ENCODE measurements around the gene EVI5L.
A peak's percentile ranks its signal among the peaks of the same experiment; 100 is the strongest.

The EVI5L gene

DNA sequence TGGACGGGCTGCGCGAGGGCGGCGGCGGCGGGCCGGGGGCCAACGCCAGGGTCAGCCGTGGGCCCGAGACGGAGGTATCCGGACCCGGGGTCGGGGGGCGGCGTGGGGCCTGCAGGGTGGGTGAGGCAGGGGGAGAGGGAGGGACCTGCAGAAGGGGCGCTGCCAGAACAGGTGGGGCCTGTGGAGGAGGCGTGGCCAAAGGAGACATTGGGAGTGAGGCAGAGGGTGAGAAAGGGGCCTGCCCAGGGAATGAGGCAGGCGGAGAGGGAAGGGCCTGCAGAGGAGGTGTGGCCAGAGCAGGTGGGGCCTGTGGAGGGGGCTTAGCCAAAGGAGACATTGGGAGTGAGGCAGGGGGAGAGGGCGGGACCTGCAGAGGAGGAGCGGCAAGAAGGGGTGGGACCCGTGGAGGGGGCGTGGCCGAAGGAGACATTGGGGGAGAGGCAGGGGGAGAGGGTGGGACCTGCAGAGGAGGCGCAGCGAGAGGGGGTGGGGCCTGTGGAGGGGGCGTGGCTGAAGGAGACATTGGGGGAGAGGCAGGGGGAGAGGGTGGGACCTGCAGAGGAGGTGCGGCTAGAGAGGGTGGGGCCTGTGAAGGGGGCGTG, 40.0 kb downstream of the EVI5L start:
- Histone ChIP-seq H3K36me3 (ENCODE audit: control insufficient read depth in 5 of 5, insufficient read depth in 5 of 5, low read length in 5 of 5) (no peaks in the 10 kb centered on the region), H3K27ac (ENCODE audit: low read depth, low read length) (no peak overlapping the region), H3K27me3 (ENCODE audit: control insufficient read depth in 5 of 5, insufficient read depth in 4 of 5, low read length in 5 of 5) (peaks cover 24 to 47% (median 45%) of the 10 kb centered on the region in 5 donors), H3K4me1 (ENCODE audit: control insufficient read depth in 5 of 5, insufficient read depth in 5 of 5, low read length in 5 of 5) (peaks cover 0 to 45% (median 37%) of the 10 kb centered on the region in 5 donors), H3K9ac (ENCODE audit: low read length in 5 of 5) (no peak overlapping the region), H3K9me3 (ENCODE audit: control insufficient read depth in 5 of 5, low read length in 5 of 5) (no peaks in the 10 kb centered on the region), H3K4me3 (ENCODE audit: low read depth in 1 of 5, low read length in 5 of 5) (peak overlapping the region in 3 of 5 donors; percentile 49 to 64 (median 49))

DNA sequence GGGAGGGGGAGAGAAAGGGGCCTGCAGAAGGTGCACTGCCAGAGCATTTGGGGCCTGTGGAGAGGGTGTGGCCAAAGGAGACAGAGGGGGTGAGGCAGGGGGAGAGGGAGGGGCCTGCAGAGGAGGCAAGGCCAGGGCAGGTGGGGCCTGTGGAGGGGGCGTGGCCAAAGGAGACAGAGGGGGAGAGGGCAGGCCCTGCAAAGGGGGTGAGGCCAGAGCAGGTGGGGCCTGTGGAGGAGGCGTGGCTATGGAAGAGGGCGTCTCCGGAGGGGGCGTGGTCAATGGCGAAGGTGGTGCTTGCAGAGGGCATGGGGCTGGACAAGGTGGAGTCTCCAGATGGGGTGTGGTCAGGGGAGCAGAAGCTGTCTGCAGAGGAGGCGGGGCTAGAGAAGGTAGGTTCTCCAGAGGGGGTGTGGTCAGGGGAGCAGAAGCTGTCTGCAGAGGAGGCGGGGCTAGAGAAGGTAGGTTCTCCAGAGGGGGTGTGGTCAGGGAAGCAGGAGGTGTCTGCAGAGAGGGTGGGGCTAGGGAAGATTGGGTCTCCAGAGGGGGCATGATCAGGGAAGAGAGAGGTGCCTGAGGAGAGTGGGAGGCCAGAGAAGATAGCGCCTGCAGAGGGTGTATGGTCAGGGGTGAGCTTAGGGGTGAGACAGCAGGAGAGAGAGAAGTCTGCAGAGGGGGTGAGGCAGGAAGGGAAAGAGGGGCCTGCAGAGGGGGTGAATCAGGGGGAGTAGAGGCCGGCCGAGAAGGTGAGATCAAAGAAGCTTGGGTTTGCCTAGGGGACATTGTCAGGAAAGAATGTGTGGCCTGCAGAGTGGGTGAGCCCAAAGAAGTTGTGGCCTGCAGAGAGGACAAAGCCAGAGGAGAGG, 40.8 kb downstream of the EVI5L start:
- H3K9ac ChIP-seq (ENCODE audit: low read length in 5 of 5) = no peak overlapping the region
- H3K9me3 ChIP-seq (ENCODE audit: control insufficient read depth in 5 of 5, low read length in 5 of 5) = no peaks in the 10 kb centered on the region
- peaks cover 28 to 43% (median 37%) of the 10 kb centered on the region in 5 donors for H3K27me3 ChIP-seq (ENCODE audit: control insufficient read depth in 5 of 5, insufficient read depth in 4 of 5, low read length in 5 of 5)
- no peak overlapping the region for H3K27ac ChIP-seq (ENCODE audit: low read depth, low read length)
- H3K4me1 ChIP-seq (ENCODE audit: control insufficient read depth in 5 of 5, insufficient read depth in 5 of 5, low read length in 5 of 5) = peaks cover 0 to 45% (median 37%) of the 10 kb centered on the region in 5 donors
- no peaks in the 10 kb centered on the region for H3K36me3 ChIP-seq (ENCODE audit: control insufficient read depth in 5 of 5, insufficient read depth in 5 of 5, low read length in 5 of 5)
- H3K4me3 ChIP-seq (ENCODE audit: low read depth in 1 of 5, low read length in 5 of 5) = no peak overlapping the region

DNA sequence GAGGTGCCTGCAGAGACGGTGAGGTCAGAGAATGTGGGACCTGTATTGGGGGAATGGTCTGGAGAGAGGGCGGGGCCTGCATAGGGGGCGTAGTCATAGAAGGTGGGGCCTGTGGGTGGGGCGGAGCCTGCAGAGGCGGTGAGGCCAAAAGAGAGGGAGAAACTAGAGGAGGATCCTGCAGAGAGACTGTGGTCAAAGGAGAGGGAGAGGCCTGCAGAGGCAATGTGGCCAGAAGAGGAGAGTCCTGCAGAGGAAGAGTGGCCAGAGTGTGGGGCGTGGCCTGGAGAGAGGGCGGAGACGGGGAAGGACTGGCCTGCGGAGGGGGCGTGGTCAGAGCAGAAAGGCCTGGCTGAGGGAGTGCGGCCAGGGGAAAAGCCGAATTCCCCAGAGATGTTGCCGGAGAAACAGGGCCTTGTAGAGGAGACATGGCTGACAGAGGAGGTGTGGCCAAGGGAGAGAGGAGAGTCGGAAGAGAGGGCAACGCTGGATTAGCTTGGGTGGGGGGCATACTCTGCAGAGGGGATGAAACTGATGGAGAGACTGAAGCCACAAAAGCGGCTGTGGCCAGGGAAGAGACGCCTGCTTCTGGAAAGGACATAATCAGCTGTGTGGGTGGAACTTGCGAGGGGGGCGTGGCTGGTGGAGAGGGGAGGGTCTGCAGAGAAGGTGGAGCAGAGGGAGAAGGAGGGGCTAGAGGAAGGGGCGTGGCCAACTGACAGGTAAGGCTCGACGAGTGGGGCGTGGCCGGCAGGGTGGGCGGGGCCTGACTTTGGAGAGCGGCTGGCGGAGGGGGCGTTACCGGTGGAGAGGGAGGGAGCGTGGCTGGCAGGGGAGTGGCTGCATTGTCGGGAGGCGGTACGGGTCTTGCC, 41.7 kb downstream of the EVI5L start:
- Histone ChIP-seq H3K9ac (ENCODE audit: low read length in 5 of 5) (no peak overlapping the region), H3K9me3 (ENCODE audit: control insufficient read depth in 5 of 5, low read length in 5 of 5) (no peaks in the 10 kb centered on the region), H3K27me3 (ENCODE audit: control insufficient read depth in 5 of 5, insufficient read depth in 4 of 5, low read length in 5 of 5) (peaks cover 28 to 42% (median 34%) of the 10 kb centered on the region in 5 donors), H3K27ac (ENCODE audit: low read depth, low read length) (no peak overlapping the region), H3K36me3 (ENCODE audit: control insufficient read depth in 5 of 5, insufficient read depth in 5 of 5, low read length in 5 of 5) (no peaks in the 10 kb centered on the region), H3K4me3 (ENCODE audit: low read depth in 1 of 5, low read length in 5 of 5) (peak overlapping the region; percentile 20 to 68 (median 58)), H3K4me1 (ENCODE audit: control insufficient read depth in 5 of 5, insufficient read depth in 5 of 5, low read length in 5 of 5) (peaks cover 0 to 45% (median 37%) of the 10 kb centered on the region in 5 donors)

DNA sequence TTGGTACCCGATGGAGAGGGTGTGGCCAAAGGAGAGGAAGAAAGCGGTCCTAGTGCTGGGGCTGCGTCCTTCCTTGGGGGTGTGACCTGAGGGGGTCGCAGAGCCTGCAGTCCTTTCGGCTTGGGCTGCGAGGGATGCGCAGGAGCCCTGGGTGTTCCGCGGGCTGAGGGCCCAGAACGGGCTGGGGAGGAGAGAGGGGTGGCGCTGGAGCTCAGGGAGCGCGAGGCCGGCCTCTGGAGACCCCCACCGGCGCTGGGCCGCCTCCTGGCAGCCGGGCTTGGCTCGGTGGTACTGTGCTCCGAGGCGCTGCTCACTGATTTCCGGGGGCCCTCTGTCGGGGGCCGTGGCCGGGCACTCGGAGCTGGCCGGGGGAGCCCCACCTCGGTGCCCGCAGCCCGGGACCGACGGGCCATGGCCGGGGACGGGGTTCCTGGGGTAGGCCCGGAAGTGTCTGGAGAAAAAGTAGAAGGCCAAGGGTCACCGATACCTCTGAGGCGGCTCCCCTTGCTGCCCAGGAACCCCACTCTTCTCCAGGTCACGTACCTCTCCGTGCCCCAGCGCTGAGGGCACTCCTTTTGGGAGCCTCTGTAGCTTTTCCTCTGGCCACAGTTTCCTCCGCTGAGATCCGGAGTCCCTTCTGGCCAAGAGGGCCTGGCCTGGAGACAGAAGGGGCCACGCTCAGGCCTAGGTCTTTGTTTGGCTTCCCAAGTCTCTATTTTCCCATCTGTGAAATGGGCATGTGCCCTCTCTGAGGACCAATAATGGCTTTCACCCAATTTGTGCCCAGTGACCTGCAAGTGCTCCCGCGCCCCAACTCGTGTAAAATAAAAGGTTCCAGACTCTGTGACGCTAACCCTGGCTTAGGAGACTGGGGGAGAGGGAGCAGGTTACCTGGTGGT, 42.5 kb downstream of the EVI5L start:
- no peak overlapping the region for H3K9ac ChIP-seq (ENCODE audit: low read length in 5 of 5)
- peaks cover 0 to 45% (median 37%) of the 10 kb centered on the region in 5 donors for H3K4me1 ChIP-seq (ENCODE audit: control insufficient read depth in 5 of 5, insufficient read depth in 5 of 5, low read length in 5 of 5)
- H3K9me3 ChIP-seq (ENCODE audit: control insufficient read depth in 5 of 5, low read length in 5 of 5) = no peaks in the 10 kb centered on the region
- H3K27me3 ChIP-seq (ENCODE audit: control insufficient read depth in 5 of 5, insufficient read depth in 4 of 5, low read length in 5 of 5) = peaks cover 24 to 34% (median 27%) of the 10 kb centered on the region in 5 donors
- peak overlapping the region in 2 of 5 donors; percentile 20 to 58 for H3K4me3 ChIP-seq (ENCODE audit: low read depth in 1 of 5, low read length in 5 of 5)
- H3K27ac ChIP-seq (ENCODE audit: low read depth, low read length) = no peak overlapping the region
- H3K36me3 ChIP-seq (ENCODE audit: control insufficient read depth in 5 of 5, insufficient read depth in 5 of 5, low read length in 5 of 5) = no peaks in the 10 kb centered on the region

DNA sequence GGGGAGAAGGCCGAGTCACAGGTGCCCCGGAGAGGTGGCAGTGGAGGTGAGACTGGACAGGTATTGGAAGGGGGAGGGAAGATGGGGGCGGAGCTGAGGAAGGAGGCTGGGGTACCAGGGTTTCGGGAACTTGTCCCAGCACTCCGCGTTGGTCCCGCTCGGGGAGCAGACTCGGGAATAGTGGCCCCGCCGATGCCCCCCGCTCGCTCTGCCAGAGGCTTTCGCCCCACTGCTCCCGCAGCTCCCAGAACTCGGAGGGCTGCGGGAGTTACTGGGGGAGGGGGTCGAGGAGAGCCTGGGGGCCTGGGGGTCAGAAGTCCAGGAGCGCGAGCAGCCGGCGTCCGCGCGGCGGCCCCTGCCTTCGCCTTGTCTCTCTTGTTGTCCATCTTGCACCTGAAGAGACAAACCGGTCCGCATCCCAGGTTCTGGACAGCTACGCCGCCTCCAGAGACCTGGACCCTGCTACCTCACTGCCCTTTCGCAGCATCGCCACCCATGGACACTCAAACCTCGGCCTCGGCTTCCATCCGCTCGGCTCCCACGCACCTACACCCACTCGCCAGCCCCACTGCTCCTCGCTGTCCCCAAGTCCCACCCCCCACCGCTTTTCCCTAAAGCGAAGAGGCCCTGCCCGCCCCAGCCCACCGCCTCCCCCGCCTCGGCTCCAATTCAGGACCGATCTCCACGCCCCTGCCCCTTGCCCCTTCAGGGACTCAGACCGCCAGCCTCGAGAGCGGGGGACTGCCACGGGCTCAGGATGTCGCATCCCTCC, 43.5 kb downstream of the EVI5L start:
- no peak overlapping the region for H3K9ac ChIP-seq (ENCODE audit: low read length in 5 of 5)
- H3K9me3 ChIP-seq (ENCODE audit: control insufficient read depth in 5 of 5, low read length in 5 of 5) = no peaks in the 10 kb centered on the region
- H3K27me3 ChIP-seq (ENCODE audit: control insufficient read depth in 5 of 5, insufficient read depth in 4 of 5, low read length in 5 of 5) = peaks cover 23 to 31% (median 26%) of the 10 kb centered on the region in 5 donors
- H3K27ac ChIP-seq (ENCODE audit: low read depth, low read length) = no peak overlapping the region
- peaks cover 0 to 42% (median 34%) of the 10 kb centered on the region in 5 donors for H3K4me1 ChIP-seq (ENCODE audit: control insufficient read depth in 5 of 5, insufficient read depth in 5 of 5, low read length in 5 of 5)
- no peaks in the 10 kb centered on the region for H3K36me3 ChIP-seq (ENCODE audit: control insufficient read depth in 5 of 5, insufficient read depth in 5 of 5, low read length in 5 of 5)
- no peak overlapping the region for H3K4me3 ChIP-seq (ENCODE audit: low read depth in 1 of 5, low read length in 5 of 5)

DNA sequence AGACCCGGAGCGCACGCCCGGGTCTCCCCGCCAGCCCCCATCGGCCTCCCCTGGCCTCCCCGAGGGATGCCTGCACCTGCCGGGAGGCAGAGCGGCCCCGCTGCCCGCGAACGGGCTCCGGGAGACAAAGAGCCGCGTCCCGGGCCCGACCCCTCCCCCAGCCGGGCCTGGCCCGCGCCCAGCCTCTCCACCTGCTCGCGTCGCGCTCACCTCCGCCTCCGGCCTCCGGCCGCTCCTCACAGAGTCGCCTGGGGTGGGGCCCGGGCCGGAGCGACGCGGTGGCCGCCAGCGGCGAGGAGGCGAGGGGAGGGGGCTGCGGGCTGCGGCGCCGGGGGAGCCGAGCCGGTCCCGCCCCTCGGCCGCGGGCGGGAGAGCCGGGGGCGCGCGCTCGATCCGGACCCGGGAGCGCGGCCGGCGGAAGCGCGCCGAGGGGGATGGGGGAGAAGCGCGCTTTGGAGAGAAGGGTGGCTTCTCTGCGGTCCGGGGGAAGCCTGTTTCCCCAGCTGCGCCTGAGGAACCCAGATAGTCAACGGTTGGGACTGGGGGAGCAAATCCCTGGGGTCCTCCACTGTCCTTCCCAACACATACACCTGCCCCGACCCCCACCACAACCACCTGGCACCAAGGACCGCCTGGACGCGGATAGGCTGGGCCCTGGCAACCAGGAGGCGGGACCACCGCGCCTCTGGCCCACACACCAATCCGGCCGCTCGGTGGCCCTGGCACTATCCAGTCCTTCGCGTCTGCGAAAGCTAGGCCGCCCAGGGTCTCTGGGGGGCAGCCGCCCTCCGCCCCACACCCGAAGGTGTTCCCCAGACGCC, 44.3 kb downstream of the EVI5L start, which contains the start of gene PRR36:
TSS of gene PRR36 (minus strand) at position 315 of the 821 bp plus-strand sequence. CDS start 701 bp downstream, outside the sequence.
- H3K9me3 ChIP-seq (ENCODE audit: control insufficient read depth in 5 of 5, low read length in 5 of 5) = no peaks in the 10 kb centered on the region
- no peak within 1 kb of the TSS for H3K9ac ChIP-seq (ENCODE audit: low read length in 5 of 5)
- no peak within 1 kb of the TSS for H3K4me3 ChIP-seq (ENCODE audit: low read depth in 1 of 5, low read length in 5 of 5)
- H3K4me1 ChIP-seq (ENCODE audit: control insufficient read depth in 5 of 5, insufficient read depth in 5 of 5, low read length in 5 of 5) = peaks cover 0 to 34% (median 27%) of the 10 kb centered on the region in 5 donors
- no peaks in the 10 kb centered on the region for H3K36me3 ChIP-seq (ENCODE audit: control insufficient read depth in 5 of 5, insufficient read depth in 5 of 5, low read length in 5 of 5)
- H3K27ac ChIP-seq (ENCODE audit: low read depth, low read length) = no peak within 1 kb of the TSS
- peaks cover 22 to 31% (median 26%) of the 10 kb centered on the region in 5 donors for H3K27me3 ChIP-seq (ENCODE audit: control insufficient read depth in 5 of 5, insufficient read depth in 4 of 5, low read length in 5 of 5)

DNA sequence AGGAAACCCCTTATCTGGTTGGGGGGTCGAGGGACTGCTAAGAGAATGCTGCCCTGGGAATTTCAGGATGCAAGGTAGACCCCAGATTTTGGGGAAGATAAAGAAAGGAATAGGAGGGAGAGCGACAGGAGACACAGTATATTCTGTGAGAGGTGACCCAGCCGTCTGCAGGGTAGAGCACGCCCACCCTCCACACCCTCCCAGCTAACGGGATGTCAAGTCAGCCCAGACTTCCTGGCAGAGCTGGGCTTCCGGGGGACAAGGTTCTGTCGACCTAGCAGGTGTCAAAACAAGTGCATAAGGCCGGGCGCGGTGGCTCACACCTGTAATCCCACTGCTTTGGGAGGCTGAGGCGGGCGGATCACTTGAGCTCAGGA, 44.9 kb downstream of the EVI5L start:
- Histone ChIP-seq H3K27ac (ENCODE audit: low read depth, low read length) (no peak overlapping the region), H3K4me3 (ENCODE audit: low read depth in 1 of 5, low read length in 5 of 5) (no peak overlapping the region), H3K9ac (ENCODE audit: low read length in 5 of 5) (no peak overlapping the region), H3K4me1 (ENCODE audit: control insufficient read depth in 5 of 5, insufficient read depth in 5 of 5, low read length in 5 of 5) (peaks cover 0 to 28% (median 23%) of the 10 kb centered on the region in 5 donors), H3K9me3 (ENCODE audit: control insufficient read depth in 5 of 5, low read length in 5 of 5) (no peaks in the 10 kb centered on the region), H3K27me3 (ENCODE audit: control insufficient read depth in 5 of 5, insufficient read depth in 4 of 5, low read length in 5 of 5) (peaks cover 22 to 35% (median 26%) of the 10 kb centered on the region in 5 donors), H3K36me3 (ENCODE audit: control insufficient read depth in 5 of 5, insufficient read depth in 5 of 5, low read length in 5 of 5) (no peaks in the 10 kb centered on the region)

DNA sequence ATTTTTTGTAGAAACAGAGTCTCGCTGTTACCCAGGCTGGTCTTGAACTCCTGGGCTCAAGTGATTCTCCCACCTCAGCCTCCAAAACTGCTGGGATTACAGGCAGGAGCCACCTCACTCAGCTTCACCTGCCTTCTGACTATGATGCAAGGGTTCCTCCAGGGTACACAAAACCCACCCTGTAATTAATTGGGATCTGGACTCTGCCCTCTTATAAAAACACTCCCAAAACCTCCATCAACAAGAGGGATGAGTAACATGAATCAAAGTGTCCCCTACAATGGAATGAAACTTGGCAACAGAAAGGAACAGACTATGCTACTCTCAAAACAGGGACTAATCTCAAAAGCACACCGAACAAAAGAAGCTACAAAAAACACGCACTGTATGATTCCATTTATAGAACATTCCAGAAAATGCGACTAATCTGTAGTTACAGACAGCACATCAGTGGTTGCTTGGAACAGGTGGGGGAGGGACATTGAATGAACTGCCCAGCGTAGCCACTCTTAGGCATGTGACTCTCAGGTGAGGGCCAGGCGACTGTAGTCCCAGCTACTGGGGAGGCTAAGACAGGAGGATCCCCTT, 47.3 kb downstream of the EVI5L start:
- Histone ChIP-seq H3K4me3 (ENCODE audit: low read depth in 1 of 5, low read length in 5 of 5) (no peak overlapping the region), H3K9me3 (ENCODE audit: control insufficient read depth in 5 of 5, low read length in 5 of 5) (no peaks in the 10 kb centered on the region), H3K4me1 (ENCODE audit: control insufficient read depth in 5 of 5, insufficient read depth in 5 of 5, low read length in 5 of 5) (peaks cover 0 to 9% (median 6%) of the 10 kb centered on the region in 5 donors), H3K27ac (ENCODE audit: low read depth, low read length) (no peak overlapping the region), H3K27me3 (ENCODE audit: control insufficient read depth in 5 of 5, insufficient read depth in 4 of 5, low read length in 5 of 5) (peaks cover 22 to 30% (median 25%) of the 10 kb centered on the region in 5 donors), H3K9ac (ENCODE audit: low read length in 5 of 5) (no peak overlapping the region), H3K36me3 (ENCODE audit: control insufficient read depth in 5 of 5, insufficient read depth in 5 of 5, low read length in 5 of 5) (no peaks in the 10 kb centered on the region)
